Activated CD4-positive, alpha-beta T cell treated with anti-CD3 and anti-CD28 coated beads, Interleukin-2, amount 10 ng/mL, durations not matched to agents 24 days and 14 days (primary cell): Measurements from ENCODE around the gene GPATCH2. TPM values are rescaled to one million over a fixed set of nuclear protein-coding genes. Genes with fewer than 3 reads are reported as not detected.

ENCODE experiments used
- DNase-seq: peaks from one replicate; pipeline ENCODE4 v3.0.0; 2022
- H3K27ac Mint-ChIP-seq: one replicate; pipeline ENCODE4 v1.8.0; 2022; ENCODE audit warnings: mild to moderate bottlenecking, mixed read lengths
- H3K27me3 Mint-ChIP-seq: one replicate; pipeline ENCODE4 v1.8.0; 2022; ENCODE audit warnings: mixed read lengths
- H3K36me3 Mint-ChIP-seq: one replicate; pipeline ENCODE4 v1.8.0; 2022; ENCODE audit warnings: low read depth, mild to moderate bottlenecking, mixed read lengths
- H3K4me1 Mint-ChIP-seq: one replicate; pipeline ENCODE4 v1.8.0; 2021; ENCODE audit warnings: mixed read lengths
- H3K4me3 Mint-ChIP-seq: one replicate; pipeline ENCODE4 v1.8.0; 2022; ENCODE audit warnings: mild to moderate bottlenecking, moderate library complexity, mixed read lengths
- H3K9me3 Mint-ChIP-seq: one replicate; pipeline ENCODE4 v1.8.0; 2021; ENCODE audit warnings: mixed read lengths
- intact Hi-C: fragments of 100-400 bp; cut with micrococcal nuclease; formaldehyde crosslinking; loops from one replicate; pipeline ENCODE4 v1.15.1; 2023
- total RNA-seq: library from RNA; stranded (reverse); gene quantifications from 2 replicates; pipeline ENCODE4 v1.2.3, GENCODE V29; 2022

Gene GPATCH2
- total RNA-seq, result 9.9 and 12.1 TPM in 2 replicates

DNA sequence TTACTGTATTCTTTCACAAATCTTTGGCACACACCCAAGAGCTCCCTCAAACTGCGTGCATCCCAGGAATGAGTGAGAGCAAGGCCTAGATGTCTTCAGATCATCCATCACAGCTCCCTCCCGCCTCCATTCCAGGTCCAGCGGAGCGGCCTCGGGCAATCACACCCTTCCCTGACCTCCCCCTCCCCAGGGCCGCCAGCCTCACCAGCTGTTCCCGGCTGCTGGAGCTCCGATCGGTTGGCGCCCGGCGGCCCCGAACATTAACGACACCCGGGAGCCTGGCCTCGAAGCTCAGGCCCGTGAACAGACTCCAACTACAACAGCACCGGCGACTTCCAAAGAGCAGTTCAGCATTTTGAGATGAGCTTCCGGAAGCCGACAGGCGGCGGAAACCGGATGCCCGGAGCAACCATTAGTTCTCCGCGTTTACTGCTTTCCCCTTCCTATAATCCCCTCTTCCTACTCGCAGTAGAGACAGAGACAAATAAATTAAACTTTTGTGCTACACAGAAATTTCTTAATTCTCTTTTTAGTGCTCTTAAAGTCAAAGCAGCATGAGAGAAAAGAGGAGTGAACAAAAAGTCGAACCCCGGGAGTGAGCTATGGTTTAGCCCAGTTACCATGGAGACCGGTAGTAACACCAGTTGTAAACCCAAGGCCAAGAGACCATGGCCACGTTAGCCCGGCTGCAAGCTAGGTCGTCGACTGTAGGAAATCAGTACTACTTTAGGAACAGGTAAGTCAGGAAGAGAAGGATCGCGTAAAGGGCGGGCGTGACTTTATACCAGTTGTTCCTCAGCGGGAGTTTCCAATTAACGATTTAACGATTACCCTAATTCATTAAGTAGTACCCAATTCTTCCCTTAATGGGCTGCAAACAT is at the start of gene GPATCH2, which contains the start of gene SPATA17:
TSS of gene GPATCH2 (minus strand) at position 380 of the 881 bp plus-strand sequence. CDS start at position 261, 119 bp downstream.
TSS of gene SPATA17 (plus strand) at position 634 of the 881 bp plus-strand sequence. CDS start at position 669, 35 bp downstream.
- intact Hi-C loops, result loop anchor here (1.0 kb wide), 3 partner anchors 11 to 654 kb away; partner anchors contain the start of gene RRP15
- peaks cover 8% of the 10 kb centered on the region for H3K27me3 Mint-ChIP-seq
- peaks cover 16% of the 10 kb centered on the region for H3K4me1 Mint-ChIP-seq
- H3K9me3 Mint-ChIP-seq, result no peaks in the 10 kb centered on the region
- DNase-seq, result peak; percentile 94
- peaks cover 2% of the 10 kb centered on the region for H3K36me3 Mint-ChIP-seq
- peak within 1 kb of the TSS; percentile 95 for H3K4me3 Mint-ChIP-seq
- H3K27ac Mint-ChIP-seq, result peak within 1 kb of the TSS; percentile 99

DNA sequence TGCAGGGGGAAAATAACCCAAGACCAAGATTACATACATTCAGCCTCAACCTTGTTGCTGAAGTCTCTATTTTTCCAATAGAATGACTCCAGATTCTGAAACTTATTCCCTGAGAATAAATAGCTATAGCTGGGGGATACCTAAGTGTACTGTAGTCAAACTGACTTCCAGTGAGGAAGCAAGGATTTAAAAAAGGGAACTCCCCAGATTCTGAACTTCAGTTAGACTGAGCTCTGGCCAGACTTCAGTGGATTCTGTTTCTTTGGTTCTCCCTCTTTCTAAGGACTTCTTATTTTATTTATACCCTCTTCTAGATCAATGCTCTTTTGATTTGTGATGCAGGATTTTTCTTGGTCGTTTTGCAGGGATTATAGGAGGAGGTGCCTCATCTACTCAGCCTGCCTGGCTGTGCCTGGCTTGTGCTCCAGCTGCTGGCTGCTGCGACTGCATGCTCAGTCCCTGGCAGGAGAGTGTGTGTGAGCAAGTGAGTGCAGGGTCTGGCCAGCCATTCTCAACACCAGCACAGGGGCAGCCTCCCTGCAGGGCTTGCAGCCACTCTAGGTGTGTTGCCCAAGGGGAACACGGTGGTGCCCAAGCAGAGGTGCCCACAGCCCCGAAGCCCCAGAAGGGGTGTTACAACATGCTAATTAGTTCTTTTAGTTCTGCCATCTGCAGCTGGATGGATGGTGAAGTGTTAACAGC is 43.3 kb upstream of the GPATCH2 start:
- no peaks in the 10 kb centered on the region for H3K27me3 Mint-ChIP-seq
- H3K4me3 Mint-ChIP-seq, result no peak overlapping the region
- no peak overlapping the region for H3K27ac Mint-ChIP-seq
- H3K4me1 Mint-ChIP-seq, result no peaks in the 10 kb centered on the region
- intact Hi-C loops, result no loop called here
- H3K9me3 Mint-ChIP-seq, result no peaks in the 10 kb centered on the region
- DNase-seq, result no peak
- no peaks in the 10 kb centered on the region for H3K36me3 Mint-ChIP-seq

DNA sequence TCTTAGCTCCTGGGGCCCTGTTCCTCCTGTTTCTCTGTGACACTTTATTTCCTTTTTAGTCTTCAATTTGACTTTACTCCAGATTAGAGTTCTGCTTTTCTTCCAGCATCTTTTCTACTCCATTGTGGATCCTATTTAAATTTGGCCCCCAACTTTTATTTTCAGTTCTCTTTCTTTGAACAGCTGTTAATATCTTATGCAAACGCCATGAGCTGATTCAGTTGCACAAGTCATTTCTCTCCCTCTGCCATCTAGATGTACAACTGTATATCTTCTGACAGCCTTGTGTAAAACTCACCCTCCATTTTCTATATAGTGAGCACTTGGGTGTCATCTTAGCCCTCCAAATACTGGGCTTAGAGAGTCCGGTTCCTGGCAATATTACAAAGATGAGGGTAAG is 42.5 kb upstream of the GPATCH2 start:
- H3K4me1 Mint-ChIP-seq, result no peaks in the 10 kb centered on the region
- DNase-seq, result no peak
- intact Hi-C loops, result no loop called here
- H3K4me3 Mint-ChIP-seq, result no peak overlapping the region
- H3K27ac Mint-ChIP-seq, result no peak overlapping the region
- no peaks in the 10 kb centered on the region for H3K27me3 Mint-ChIP-seq
- H3K9me3 Mint-ChIP-seq, result no peaks in the 10 kb centered on the region
- no peaks in the 10 kb centered on the region for H3K36me3 Mint-ChIP-seq

GRCh38 chr1:217668351-217668940 is 37.6 kb upstream of the GPATCH2 start:
- H3K36me3 Mint-ChIP-seq, result no peaks in the 10 kb centered on the region
- H3K27me3 Mint-ChIP-seq, result no peaks in the 10 kb centered on the region
- H3K4me1 Mint-ChIP-seq, result no peaks in the 10 kb centered on the region
- no peak for DNase-seq
- no peaks in the 10 kb centered on the region for H3K9me3 Mint-ChIP-seq
- H3K4me3 Mint-ChIP-seq, result no peak overlapping the region
- intact Hi-C loops, result no loop called here
- no peak overlapping the region for H3K27ac Mint-ChIP-seq

GRCh38 chr1:217661407-217661806 is 30.5 kb upstream of the GPATCH2 start:
- H3K27ac Mint-ChIP-seq, result no peak overlapping the region
- intact Hi-C loops, result no loop called here
- H3K36me3 Mint-ChIP-seq, result no peaks in the 10 kb centered on the region
- no peaks in the 10 kb centered on the region for H3K27me3 Mint-ChIP-seq
- H3K4me3 Mint-ChIP-seq, result no peak overlapping the region
- no peaks in the 10 kb centered on the region for H3K4me1 Mint-ChIP-seq
- DNase-seq, result no peak
- no peaks in the 10 kb centered on the region for H3K9me3 Mint-ChIP-seq

DNA sequence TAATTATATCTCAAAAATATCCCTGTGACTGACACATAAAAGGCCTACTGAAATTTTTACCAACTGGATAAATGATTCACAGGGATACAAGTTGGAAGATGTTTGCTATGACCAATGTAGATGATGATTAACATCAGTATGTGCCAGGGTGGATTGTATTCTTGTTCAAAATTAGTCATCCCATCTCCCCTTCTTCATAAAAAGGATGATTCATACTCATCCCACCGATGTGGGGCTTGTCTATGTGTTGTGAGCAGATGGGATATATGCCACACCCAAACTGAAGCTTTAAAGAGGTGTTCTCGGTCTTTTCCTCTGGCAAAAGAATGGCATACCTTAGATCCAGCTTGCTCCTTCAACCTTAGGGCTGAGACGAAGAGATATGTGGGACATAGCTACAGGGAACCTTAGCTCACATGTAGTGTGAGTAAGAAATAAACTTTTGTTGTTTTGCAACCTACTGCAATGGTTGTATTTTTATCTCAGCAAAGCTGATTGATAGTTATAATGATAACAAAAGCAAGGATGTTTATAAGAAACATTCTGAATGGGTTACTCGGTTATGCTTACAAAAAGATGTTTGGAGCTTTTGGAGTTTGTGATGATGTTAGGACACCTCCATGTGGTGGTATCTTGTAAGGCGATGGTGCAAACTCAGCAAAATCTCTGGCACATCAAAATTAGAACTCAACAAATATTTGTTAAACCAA is 29.6 kb upstream of the GPATCH2 start:
- DNase-seq, result no peak
- intact Hi-C loops, result no loop called here

DNA sequence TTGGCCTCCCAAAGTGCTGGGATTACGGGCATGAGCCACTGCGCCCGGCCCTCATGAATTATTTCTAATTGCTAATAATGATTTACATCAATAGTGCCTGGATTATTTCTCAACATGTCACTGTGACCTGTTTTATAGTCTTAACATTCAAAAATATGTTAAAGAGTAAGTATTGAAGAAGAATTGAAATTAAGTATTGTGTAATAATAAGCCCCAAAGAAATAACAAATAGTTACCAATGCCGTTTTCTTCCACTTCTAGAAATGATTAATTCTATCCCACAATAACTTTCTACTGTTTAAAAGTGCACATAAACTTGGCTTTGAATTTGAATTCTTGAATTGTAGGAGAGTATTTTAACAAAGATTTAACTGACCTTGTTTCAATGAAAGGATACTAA is 19.8 kb upstream of the GPATCH2 start:
- no peak overlapping the region for H3K27ac Mint-ChIP-seq
- no peak overlapping the region for H3K4me3 Mint-ChIP-seq
- intact Hi-C loops, result no loop called here
- no peaks in the 10 kb centered on the region for H3K4me1 Mint-ChIP-seq
- H3K36me3 Mint-ChIP-seq, result no peaks in the 10 kb centered on the region
- DNase-seq, result no peak
- no peaks in the 10 kb centered on the region for H3K27me3 Mint-ChIP-seq
- no peaks in the 10 kb centered on the region for H3K9me3 Mint-ChIP-seq

More for the DNA sequence above, 29.6 kb upstream of the GPATCH2 start:
- no peak overlapping the region for H3K4me3 Mint-ChIP-seq
- H3K4me1 Mint-ChIP-seq, result no peaks in the 10 kb centered on the region
- H3K27me3 Mint-ChIP-seq, result no peaks in the 10 kb centered on the region
- no peak overlapping the region for H3K27ac Mint-ChIP-seq
- no peaks in the 10 kb centered on the region for H3K9me3 Mint-ChIP-seq
- H3K36me3 Mint-ChIP-seq, result no peaks in the 10 kb centered on the region

DNA sequence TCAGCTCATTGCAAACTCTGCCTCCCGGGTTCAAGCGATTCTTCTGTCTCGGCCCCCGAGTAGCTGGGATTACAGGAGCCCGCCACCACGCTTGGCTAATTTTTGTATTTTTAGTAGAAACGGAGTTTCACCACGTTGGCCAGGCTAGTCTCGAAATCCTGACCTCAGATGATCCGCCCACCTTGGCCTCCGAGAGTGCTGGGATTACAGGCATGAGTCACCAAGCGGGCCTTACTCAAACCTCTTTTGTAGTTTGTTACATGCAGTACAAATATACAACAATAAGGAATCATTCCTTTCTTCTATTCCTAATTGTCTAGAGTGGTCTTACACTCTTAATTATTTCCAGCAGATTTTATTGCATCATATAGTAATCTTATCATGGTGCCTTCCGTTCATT is 16.9 kb upstream of the GPATCH2 start:
- Mint-ChIP-seq H3K36me3 (no peaks in the 10 kb centered on the region), H3K27me3 (peaks cover 5% of the 10 kb centered on the region), H3K9me3 (no peaks in the 10 kb centered on the region), H3K4me1 (no peaks in the 10 kb centered on the region), H3K27ac (no peak overlapping the region), H3K4me3 (no peak overlapping the region)
- intact Hi-C loops, result no loop called here
- DNase-seq, result no peak

DNA sequence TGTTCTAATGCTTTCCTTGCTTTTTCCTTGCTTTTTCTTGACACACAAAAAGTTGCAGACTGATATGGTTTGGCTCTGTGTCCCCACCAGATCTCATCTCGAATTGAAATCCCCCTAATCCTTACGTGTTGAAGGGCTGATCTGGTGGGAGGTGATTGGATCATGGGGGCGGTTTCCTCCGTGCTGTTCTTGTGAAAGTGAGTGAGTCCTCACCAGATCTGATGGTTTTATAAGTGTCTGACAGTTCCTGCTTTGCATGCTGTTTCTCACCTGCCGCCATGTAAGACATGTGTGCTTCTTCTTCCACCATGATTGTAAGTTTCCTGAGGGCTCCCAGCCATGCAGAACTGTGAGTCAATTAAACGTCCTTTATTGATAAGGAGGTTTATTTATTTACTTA is 11.6 kb upstream of the GPATCH2 start:
- intact Hi-C loops, result no loop called here
- Mint-ChIP-seq H3K4me3 (no peak overlapping the region), H3K36me3 (no peaks in the 10 kb centered on the region), H3K4me1 (no peaks in the 10 kb centered on the region), H3K27me3 (peaks cover 14% of the 10 kb centered on the region), H3K9me3 (no peaks in the 10 kb centered on the region), H3K27ac (no peak overlapping the region)
- DNase-seq, result no peak

DNA sequence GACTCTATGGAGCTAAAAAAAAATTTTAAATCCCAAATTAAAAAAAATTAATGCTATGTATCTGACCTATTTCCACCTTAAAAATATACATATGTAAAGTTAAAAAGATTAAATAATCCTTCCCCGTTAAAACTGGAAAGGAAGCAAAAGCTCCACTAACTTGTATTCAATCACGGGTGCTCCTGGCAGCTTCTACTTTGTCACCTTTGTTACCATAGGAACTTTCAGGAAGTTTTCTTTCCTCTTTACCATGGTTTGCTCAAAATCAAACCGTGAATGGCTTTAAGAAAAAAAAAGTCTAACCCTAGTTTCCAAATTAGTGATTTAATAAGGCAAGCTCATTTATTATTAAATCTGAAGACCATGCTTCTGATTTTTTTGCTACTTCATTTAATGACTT is 3.5 kb downstream of the GPATCH2 start:
- no peak overlapping the region for H3K4me3 Mint-ChIP-seq
- H3K27ac Mint-ChIP-seq, result no peak overlapping the region
- H3K9me3 Mint-ChIP-seq, result no peaks in the 10 kb centered on the region
- peaks cover 18% of the 10 kb centered on the region for H3K4me1 Mint-ChIP-seq
- peaks cover 2% of the 10 kb centered on the region for H3K36me3 Mint-ChIP-seq
- no peaks in the 10 kb centered on the region for H3K27me3 Mint-ChIP-seq
- no peak for DNase-seq
- intact Hi-C loops, result no loop called here

DNA sequence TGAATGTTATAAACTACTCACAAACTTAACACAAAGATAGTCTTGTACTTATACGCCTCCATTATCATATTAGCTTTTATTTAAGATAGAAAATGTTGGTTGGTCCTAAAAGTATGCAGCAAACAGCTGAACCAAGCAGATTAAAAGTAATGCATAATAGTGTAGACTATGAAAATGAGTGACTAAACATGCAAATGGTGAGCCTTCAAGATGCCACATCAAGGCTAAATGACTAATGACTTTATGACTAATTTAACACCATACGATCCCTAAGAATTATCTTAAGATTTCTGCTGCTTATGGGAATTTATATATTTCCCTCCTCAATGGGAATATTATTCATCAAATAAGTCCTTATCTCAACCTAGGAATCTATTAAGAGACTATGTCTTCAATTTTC is 4.6 kb downstream of the GPATCH2 start:
- no peak overlapping the region for H3K27ac Mint-ChIP-seq
- H3K4me1 Mint-ChIP-seq, result peaks cover 24% of the 10 kb centered on the region

GRCh38 chr1:217622042-217622441 is 8.8 kb downstream of the GPATCH2 start:
- H3K4me3 Mint-ChIP-seq, result no peak overlapping the region
- no peaks in the 10 kb centered on the region for H3K27me3 Mint-ChIP-seq
- H3K4me1 Mint-ChIP-seq, result peaks cover 19% of the 10 kb centered on the region
- H3K36me3 Mint-ChIP-seq, result peaks cover 19% of the 10 kb centered on the region
- intact Hi-C loops, result no loop called here
- no peak for DNase-seq
- H3K27ac Mint-ChIP-seq, result no peak overlapping the region
- no peaks in the 10 kb centered on the region for H3K9me3 Mint-ChIP-seq

More for the DNA sequence above, 4.6 kb downstream of the GPATCH2 start:
- Mint-ChIP-seq H3K9me3 (no peaks in the 10 kb centered on the region), H3K36me3 (peaks cover 5% of the 10 kb centered on the region), H3K27me3 (no peaks in the 10 kb centered on the region), H3K4me3 (no peak overlapping the region)
- intact Hi-C loops, result no loop called here
- DNase-seq, result no peak

DNA sequence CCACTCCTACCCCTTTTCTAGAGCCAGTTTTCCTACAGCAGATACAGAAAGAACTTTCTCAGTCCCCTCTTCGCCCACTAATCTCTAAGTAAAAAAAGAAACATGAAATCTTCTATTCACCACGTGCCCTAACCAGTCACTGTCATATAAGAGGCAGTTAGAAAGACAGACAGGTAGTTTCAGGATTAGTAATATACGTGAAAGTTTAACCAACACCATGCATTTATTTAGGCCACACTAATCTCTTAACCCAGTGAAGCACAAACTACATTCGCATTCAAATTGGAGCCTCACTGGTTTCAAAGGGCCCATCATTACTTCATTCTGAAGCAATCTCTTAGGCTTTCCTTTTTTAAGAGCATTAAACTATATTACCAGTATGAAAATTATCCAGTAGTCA is 10.1 kb downstream of the GPATCH2 start:
- no peak for DNase-seq
- intact Hi-C loops, result loop anchor here (1.0 kb wide), 1 partner anchor 10 kb away; the partner anchor contains the start of genes GPATCH2 and SPATA17
- Mint-ChIP-seq H3K27ac (no peak overlapping the region), H3K4me1 (peaks cover 18% of the 10 kb centered on the region), H3K27me3 (no peaks in the 10 kb centered on the region), H3K9me3 (no peaks in the 10 kb centered on the region), H3K36me3 (peaks cover 19% of the 10 kb centered on the region), H3K4me3 (no peak overlapping the region)
